Activated CD4-positive, alpha-beta memory T cell treated with anti-CD3 and anti-CD28 coated beads, Interleukin-2, amount 10 ng/mL, durations not matched to agents 7 days and 5 days (primary cell): ENCODE data around the gene ZNF672. TPM values are rescaled to one million over a fixed set of nuclear protein-coding genes. Genes with fewer than 3 reads are reported as not detected.

Experiments
- CTCF ChIA-PET: fragments of 350-600 bp; sonication (Branson Sonifier 250); formaldehyde crosslinking; loops from one replicate; lab custom pipeline; 2021; ENCODE audit warnings: antibody characterized with exemption, inconsistent platforms; lab: Charles Lee
- POLR2A ChIA-PET: fragments of 350-600 bp; sonication (Branson Sonifier 250); formaldehyde crosslinking; loops from one replicate; lab custom pipeline; 2021; ENCODE audit warnings: antibody characterized with exemption; lab: Charles Lee
- DNase-seq: peaks from one replicate; pipeline ENCODE4 v3.0.0-alpha.2; 2020
- H3K27ac Mint-ChIP-seq: one replicate; pipeline ENCODE4 v1.8.0; 2021; ENCODE audit warnings: mild to moderate bottlenecking, mixed read lengths
- H3K27me3 Mint-ChIP-seq: one replicate; pipeline ENCODE4 v1.8.0; 2021; ENCODE audit warnings: mixed read lengths
- H3K36me3 Mint-ChIP-seq: one replicate; pipeline ENCODE4 v1.8.0; 2021; ENCODE audit warnings: low read depth, mixed read lengths
- H3K4me1 Mint-ChIP-seq: one replicate; pipeline ENCODE4 v1.8.0; 2021; ENCODE audit warnings: mixed read lengths
- H3K4me3 Mint-ChIP-seq: one replicate; pipeline ENCODE4 v1.8.0; 2021; ENCODE audit warnings: mild to moderate bottlenecking, mixed read lengths
- H3K9me3 Mint-ChIP-seq: one replicate; pipeline ENCODE4 v1.8.0; 2021; ENCODE audit warnings: mixed read lengths
- total RNA-seq, 2 experiments: library from RNA; stranded (reverse); gene quantifications; one replicate each; pipeline ENCODE4 v1.2.3, GENCODE V29; 2021

Gene ZNF672
- total RNA-seq, 2 experiments from 2014 or later: 54.1 to 60.1 TPM

DNA sequence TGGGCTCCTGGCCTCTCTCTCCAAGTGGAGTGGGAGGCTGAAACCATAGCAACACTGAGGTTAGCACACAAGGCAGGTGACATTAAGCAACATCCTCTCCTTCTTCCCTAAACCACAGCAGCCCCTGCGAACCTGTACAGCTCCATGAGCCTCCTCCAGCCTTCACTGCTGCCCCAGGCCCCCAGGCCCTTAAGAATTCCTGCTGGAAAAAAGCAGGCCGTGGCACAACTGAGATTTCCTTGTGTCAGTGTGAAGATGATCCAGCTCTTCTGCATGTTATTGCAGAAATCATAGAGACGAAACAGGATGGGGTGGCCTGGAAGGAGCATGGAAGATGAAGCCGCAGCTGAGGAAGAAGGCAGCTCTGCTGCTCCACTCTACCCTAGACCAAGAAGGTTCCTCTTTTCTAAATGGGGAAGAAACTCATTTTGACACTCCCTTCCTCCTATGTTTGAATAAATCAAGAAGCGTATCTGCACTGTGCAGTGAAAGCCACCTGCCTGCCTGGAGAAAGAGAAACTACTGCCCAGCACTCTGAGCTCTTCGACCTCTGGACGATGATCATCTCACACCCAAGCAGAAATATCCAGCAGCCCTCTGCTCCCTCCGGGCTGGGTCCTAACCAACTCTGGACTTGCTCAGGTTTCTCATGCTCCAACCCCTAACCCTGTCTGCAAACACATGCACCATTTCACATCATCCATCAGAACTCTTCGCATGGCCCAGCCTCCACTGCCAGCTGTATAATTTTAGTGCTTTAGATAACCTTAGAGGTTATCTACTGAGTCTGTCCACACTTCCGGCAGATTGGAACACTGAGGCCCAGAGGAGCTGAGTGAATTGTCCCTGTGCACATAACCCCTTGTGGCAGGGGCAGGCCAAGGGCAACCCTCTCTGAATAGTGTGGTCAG is 33.0 kb upstream of the ZNF672 start:
- no peaks in the 10 kb centered on the region for H3K36me3 Mint-ChIP-seq
- no peak for DNase-seq
- CTCF ChIA-PET: interaction anchor here (0.7 to 2.9 kb wide), 7 partner anchors 10 to 401 kb away, joined by 3 to 16 read pairs (median 4); no protein-coding TSS in a partner anchor
- POLR2A ChIA-PET: interaction anchor here (1.0 to 1.5 kb wide), 2 partner anchors 9 to 21 kb away, joined by 3 to 8 read pairs; partner anchors contain the start of gene SH3BP5L
- peaks cover 6% of the 10 kb centered on the region for H3K27me3 Mint-ChIP-seq
- no peaks in the 10 kb centered on the region for H3K9me3 Mint-ChIP-seq
- no peak overlapping the region for H3K4me3 Mint-ChIP-seq
- H3K27ac Mint-ChIP-seq: no peak overlapping the region
- no peaks in the 10 kb centered on the region for H3K4me1 Mint-ChIP-seq

DNA sequence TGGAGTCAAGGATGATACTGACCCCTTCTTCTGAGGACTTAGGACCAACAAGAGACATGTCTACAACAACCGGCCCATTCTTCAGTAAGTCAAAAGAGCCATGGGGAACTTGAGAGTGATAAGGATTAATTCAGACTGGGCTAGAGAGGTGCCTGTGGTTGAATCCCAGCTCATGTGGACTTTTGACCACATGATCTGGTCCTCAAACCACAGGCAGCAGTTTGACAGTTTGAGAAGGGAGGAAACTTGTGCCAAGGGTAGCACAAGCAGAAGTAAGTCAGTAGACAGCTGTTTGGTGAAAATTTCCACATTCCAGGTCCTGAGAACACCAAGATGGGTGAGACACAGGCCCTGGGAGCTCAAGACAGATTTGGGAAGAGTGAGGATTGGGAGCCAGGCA is 32.1 kb upstream of the ZNF672 start:
- ChIA-PET CTCF (interaction anchor here (0.7 to 2.9 kb wide), 7 partner anchors 11 to 401 kb away, joined by 3 to 16 read pairs (median 4); partner anchors contain the start of gene SH3BP5L), POLR2A (interaction anchor here (1.0 to 1.5 kb wide), 2 partner anchors 9 to 20 kb away, joined by 3 to 8 read pairs; partner anchors contain the start of gene SH3BP5L)
- peaks cover 3% of the 10 kb centered on the region for H3K27me3 Mint-ChIP-seq
- peaks cover under 1% of the 10 kb centered on the region for H3K36me3 Mint-ChIP-seq
- no peaks in the 10 kb centered on the region for H3K9me3 Mint-ChIP-seq
- DNase-seq: no peak
- H3K27ac Mint-ChIP-seq: no peak overlapping the region
- no peak overlapping the region for H3K4me3 Mint-ChIP-seq
- H3K4me1 Mint-ChIP-seq: no peaks in the 10 kb centered on the region

DNA sequence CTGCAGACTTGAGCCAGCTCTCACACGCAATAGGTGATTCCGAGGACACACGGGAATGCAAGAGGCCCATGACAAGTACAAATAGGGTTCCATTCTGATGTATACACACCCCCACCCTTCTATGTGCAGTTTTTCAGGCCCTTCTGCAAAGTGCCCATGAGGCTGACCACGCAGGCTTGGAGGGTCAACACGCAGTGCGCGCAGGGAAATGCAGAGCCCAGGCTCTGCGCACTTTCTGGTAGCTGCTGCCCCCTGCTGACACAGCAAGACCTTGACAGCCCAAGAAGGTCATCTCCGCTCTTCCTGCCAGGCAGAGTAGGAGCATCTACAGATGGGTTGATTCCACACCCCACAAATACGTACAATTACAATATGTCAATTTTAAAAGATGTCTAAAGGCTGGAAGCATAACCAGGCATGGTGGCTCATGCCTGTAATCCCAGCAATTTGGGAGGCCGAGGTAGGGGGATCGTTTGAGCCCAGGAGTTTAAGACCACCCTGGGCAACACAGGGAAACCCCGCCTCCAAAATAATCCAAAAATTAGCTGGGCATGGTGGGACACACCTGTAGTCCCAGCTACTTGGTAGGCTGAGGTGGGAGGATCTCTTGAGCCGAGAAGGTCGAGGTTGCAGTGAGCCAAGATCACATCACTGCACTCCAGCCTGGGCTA is 30.8 kb upstream of the ZNF672 start:
- H3K4me3 Mint-ChIP-seq: no peak overlapping the region
- ChIA-PET CTCF (interaction anchor here (1.0 to 2.9 kb wide), 5 partner anchors 12 to 397 kb away, joined by 3 to 16 read pairs (median 4); no protein-coding TSS in a partner anchor), POLR2A (interaction anchor here (1.0 kb wide), 1 partner anchor 18 kb away, joined by 4 read pairs; the partner anchor contains the start of gene SH3BP5L)
- peak; percentile 60 for DNase-seq
- H3K27ac Mint-ChIP-seq: no peak overlapping the region
- no peaks in the 10 kb centered on the region for H3K27me3 Mint-ChIP-seq
- H3K4me1 Mint-ChIP-seq: no peaks in the 10 kb centered on the region
- peaks cover 9% of the 10 kb centered on the region for H3K36me3 Mint-ChIP-seq
- H3K9me3 Mint-ChIP-seq: no peaks in the 10 kb centered on the region

DNA sequence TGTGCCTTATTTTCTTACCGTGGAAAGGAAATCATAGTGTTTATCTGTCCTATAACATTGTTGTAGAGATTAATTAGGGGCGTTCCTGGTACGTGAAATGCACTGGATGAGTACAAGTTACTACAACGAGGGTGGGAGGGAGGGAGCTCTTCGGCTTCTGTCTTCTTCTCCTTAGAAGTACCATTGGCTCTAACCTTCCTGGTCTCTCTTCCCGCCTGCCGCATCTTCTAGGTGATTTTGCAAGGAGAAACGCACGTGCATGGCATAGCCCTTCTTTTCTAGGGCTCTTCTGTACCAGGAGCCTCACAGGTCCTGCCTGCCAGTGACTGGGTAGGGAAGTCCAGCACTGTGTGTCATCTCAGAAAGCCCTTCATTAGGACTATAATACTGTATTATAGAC is 29.1 kb upstream of the ZNF672 start:
- Mint-ChIP-seq H3K27me3 (no peaks in the 10 kb centered on the region), H3K4me3 (no peak overlapping the region), H3K4me1 (no peaks in the 10 kb centered on the region), H3K27ac (no peak overlapping the region), H3K9me3 (no peaks in the 10 kb centered on the region), H3K36me3 (peaks cover 23% of the 10 kb centered on the region)
- no peak for DNase-seq
- CTCF ChIA-PET: no interaction called here
- POLR2A ChIA-PET: no interaction called here

DNA sequence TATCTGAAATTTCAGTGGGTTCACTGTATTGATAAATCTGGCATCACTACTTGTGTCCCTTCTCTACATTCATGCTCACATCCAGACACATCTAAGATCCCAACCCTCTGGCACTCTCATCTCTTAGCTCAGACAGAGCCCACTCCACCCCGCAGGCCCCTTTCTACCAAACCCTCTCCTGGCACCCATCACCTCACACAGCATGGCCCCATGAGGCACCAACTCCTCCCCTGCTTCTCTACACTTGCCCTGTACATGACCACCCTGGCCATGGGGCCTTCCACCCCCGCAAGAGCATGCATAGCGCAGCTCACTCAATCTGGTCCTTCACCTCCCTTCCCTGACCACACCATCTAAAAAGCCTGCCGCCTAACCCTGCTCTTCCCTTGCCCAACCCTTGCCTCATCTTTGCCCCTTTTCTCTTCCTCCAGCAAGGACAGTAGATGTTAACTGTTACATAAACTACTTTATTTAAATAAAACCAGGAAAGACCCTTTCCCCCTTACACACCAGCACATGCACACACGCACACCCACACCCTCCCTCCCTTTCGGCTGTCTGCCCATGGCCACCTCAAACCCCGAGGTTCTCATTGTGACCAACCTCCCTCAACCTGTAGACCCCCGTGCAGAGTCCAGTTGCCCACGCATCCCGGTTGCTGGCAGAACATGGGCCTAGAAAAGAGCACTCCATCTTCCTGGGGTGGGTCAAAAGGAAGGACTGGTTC is 27.9 kb upstream of the ZNF672 start:
- Mint-ChIP-seq H3K27me3 (no peaks in the 10 kb centered on the region), H3K36me3 (peaks cover 33% of the 10 kb centered on the region), H3K27ac (no peak overlapping the region), H3K9me3 (no peaks in the 10 kb centered on the region), H3K4me3 (no peak overlapping the region), H3K4me1 (no peaks in the 10 kb centered on the region)
- no peak for DNase-seq
- POLR2A ChIA-PET: interaction anchor here (1.0 kb wide), 1 partner anchor 9 kb away, joined by 4 read pairs; no protein-coding TSS in a partner anchor
- CTCF ChIA-PET: no interaction called here

DNA sequence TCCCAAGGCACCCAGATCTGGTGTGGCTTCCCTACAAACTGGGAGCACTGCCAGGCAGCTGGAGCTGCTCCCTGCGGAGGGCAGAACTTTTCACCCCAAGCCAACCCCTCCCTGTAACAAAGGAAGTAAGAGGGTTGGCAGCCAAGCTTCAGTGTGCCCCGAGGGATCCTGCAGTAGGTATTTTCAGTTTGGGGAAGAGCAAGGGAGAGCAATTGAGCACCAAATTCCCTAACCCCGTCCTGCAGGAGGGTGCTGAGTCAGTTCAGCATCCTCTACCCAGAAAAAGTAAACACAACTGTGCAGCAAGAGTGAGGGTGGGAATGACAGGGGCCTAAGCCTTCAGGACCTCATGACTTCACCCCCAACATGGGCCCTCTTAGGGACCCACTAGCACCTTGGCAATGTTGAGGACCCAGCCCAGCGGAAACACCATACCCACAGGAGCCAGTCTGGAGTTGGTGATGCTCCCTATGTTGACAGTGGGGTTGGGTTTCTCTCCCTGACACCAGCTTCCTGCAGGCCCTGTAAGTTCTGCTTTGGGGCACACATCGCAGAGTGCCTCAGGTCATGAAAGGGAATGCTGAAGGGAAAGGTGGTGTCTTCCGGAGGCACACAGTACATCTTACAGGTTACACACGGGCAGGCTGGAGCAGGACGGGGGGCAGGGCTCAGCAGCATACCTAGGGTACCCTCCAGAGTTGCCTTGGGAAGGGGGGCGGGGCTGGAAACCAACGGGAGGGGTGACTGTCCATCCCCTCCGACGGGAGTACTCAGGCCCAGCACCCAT is 27.1 kb upstream of the ZNF672 start:
- ChIA-PET CTCF (no interaction called here), POLR2A (interaction anchor here (1.0 kb wide), 1 partner anchor 8 kb away, joined by 4 read pairs; no protein-coding TSS in a partner anchor)
- Mint-ChIP-seq H3K27me3 (no peaks in the 10 kb centered on the region), H3K27ac (no peak overlapping the region), H3K4me1 (peaks cover 6% of the 10 kb centered on the region), H3K36me3 (peaks cover 39% of the 10 kb centered on the region), H3K4me3 (no peak overlapping the region), H3K9me3 (no peaks in the 10 kb centered on the region)
- DNase-seq: no peak

DNA sequence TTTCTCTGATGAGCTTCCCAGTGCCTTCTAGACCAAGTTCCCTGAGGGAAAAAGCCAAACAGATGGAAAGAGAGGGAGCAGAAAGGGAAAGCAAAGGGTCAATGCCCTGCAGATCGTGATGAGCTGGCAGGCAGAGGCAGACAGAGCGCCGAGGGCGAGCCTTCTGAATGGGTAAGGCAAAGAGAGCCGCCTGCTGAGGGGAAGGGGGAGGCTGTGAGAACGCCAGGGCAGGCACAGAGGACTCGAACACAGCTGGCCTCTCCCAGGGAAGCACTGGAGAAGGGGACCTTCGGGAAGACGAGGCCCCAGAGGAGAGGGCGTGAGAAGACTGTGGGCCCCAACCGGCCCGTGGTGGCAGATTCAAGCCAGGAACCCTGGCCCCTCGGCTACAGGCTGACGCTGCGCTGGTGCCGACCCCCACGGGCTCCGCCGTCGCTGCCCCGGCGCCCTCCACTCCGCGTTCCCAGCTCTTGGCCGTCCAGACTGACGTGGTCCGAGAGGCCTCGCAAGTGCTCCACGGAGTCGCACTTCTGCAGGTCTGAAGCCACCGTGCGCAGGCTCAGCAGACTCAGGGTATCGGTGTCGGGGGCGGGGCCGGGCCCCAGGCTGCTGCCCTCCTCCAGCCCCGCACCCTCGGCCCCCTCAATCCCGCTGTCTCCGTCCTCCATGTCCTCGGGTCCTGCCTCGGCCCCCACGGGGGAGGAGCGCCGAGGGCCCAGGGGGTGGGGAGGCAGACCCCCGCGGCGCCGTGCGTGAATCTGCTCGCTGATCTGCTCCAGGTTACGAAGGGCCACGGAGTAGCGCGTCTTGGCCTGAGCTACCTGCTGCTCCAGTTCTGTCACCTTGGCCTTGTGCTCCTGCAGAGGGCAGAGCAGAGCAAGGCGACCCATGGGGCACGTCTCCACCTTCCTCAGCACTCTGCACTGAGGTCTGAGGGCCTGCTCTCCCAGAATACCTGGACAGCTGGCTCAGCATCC is 26.2 kb upstream of the ZNF672 start:
- H3K27me3 Mint-ChIP-seq: no peaks in the 10 kb centered on the region
- H3K4me1 Mint-ChIP-seq: peaks cover 15% of the 10 kb centered on the region
- H3K4me3 Mint-ChIP-seq: no peak overlapping the region
- DNase-seq: no peak
- ChIA-PET POLR2A (interaction anchor here (1.0 kb wide), 1 partner anchor 15 kb away, joined by 3 read pairs; no protein-coding TSS in a partner anchor), CTCF (interaction anchor here (0.5 kb wide), 1 partner anchor 21 kb away, joined by 3 read pairs; no protein-coding TSS in a partner anchor)
- no peak overlapping the region for H3K27ac Mint-ChIP-seq
- peaks cover 48% of the 10 kb centered on the region for H3K36me3 Mint-ChIP-seq
- H3K9me3 Mint-ChIP-seq: no peaks in the 10 kb centered on the region

DNA sequence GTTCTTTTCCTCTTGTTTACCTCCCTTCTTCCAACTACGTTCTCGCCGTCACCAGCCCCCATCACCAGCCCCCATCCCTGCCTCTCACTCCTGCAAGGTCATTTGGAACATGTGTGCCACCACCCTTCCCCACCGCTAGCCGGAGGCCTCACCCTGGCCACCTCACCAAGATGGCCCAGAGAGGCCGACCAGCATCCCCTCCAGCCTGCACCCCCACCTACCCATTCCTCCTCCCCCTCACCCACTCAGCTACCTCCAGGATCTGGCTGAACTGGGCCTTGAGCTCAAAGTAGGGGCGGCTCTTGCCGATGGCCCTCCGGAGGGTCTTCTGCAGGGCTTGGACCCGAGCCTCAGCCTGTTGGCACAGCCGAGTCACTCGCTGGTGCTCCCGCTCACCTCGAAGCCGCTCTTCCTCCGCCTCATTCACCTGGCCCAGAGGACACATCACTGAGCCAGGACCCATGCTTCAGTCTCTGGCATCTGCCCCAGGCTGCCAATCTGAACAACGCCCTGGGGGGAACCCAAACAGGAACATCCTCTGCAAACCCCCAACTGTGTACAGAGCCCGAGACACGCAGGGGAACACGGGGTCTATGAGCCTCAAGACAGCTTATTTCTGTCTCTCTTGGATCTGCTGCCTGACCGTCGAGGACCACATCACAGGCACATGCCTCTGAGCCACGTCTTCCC is 25.1 kb upstream of the ZNF672 start:
- no peak for DNase-seq
- Mint-ChIP-seq H3K4me3 (no peak overlapping the region), H3K4me1 (peaks cover 24% of the 10 kb centered on the region), H3K27ac (no peak overlapping the region), H3K36me3 (peaks cover 54% of the 10 kb centered on the region), H3K27me3 (no peaks in the 10 kb centered on the region), H3K9me3 (no peaks in the 10 kb centered on the region)
- POLR2A ChIA-PET: interaction anchor here (1.0 to 1.7 kb wide), 2 partner anchors 14 to 25 kb away, joined by 3 to 4 read pairs; partner anchors contain the start of gene ZNF672
- CTCF ChIA-PET: no interaction called here

DNA sequence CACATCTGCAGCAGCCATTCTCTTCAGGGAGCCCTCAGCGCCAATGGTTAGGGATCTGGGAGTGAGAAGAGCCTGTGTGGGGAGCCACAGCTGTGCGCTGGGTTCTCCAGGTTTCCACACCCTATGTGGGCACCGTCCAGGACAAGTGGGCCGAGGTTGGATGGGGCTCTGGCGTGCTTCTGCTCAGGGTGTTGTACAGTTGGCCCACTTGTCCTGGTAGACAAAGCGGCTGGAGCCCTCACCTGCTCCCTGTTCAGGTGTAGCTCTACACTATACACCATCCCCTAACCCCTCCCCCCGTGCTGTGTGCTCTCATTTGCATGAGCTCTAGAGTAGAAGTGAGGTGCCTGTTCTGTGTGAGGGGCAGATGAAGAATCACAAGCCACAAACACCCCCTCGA is 24.5 kb upstream of the ZNF672 start:
- H3K36me3 Mint-ChIP-seq: peaks cover 58% of the 10 kb centered on the region
- CTCF ChIA-PET: interaction anchor here (1.7 kb wide), 1 partner anchor 13 kb away, joined by 5 read pairs; the partner anchor contains the start of gene SH3BP5L
- DNase-seq: no peak
- POLR2A ChIA-PET: interaction anchor here (1.7 kb wide), 1 partner anchor 24 kb away, joined by 4 read pairs; the partner anchor contains the start of gene ZNF672
- no peak overlapping the region for H3K4me3 Mint-ChIP-seq
- peaks cover 28% of the 10 kb centered on the region for H3K4me1 Mint-ChIP-seq
- H3K9me3 Mint-ChIP-seq: no peaks in the 10 kb centered on the region
- H3K27ac Mint-ChIP-seq: no peak overlapping the region
- no peaks in the 10 kb centered on the region for H3K27me3 Mint-ChIP-seq

DNA sequence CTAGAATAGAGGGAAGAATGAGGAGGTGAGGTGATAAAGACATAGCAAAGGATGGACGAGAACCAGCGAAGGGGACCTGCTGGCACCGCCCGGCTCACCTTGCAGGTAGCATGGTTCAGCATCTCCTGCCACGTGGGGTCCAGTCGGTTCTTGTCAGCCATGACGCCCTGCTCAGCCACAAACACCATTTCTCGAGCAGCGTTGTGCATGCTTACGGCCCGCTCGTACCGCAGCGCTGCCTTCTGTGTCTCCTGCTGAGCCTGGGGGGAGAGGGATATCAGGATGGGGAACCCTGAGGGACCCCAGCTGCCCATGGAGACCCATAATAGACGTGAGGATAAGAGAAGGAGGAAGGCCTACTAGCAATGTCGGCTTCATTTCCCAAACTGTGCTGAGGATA is 23.7 kb upstream of the ZNF672 start:
- CTCF ChIA-PET: interaction anchor here (1.7 kb wide), 1 partner anchor 12 kb away, joined by 5 read pairs; the partner anchor contains the start of gene SH3BP5L

More for the DNA sequence above, 23.7 kb upstream of the ZNF672 start:
- POLR2A ChIA-PET: interaction anchor here (1.7 kb wide), 1 partner anchor 24 kb away, joined by 4 read pairs; the partner anchor contains the start of gene ZNF672
- H3K27ac Mint-ChIP-seq: no peak overlapping the region
- H3K4me1 Mint-ChIP-seq: peaks cover 36% of the 10 kb centered on the region
- H3K27me3 Mint-ChIP-seq: no peaks in the 10 kb centered on the region
- no peaks in the 10 kb centered on the region for H3K9me3 Mint-ChIP-seq
- no peak overlapping the region for H3K4me3 Mint-ChIP-seq
- peaks cover 63% of the 10 kb centered on the region for H3K36me3 Mint-ChIP-seq
- no peak for DNase-seq
